Measurements from ENCODE around the gene OR5B12.
"Not testable (repeated sequence)": the region's sequence is repeated elsewhere in the genome, so short reads cannot be mapped to it uniquely, and the experiment has no call there.

OR5B12 gene

DNA sequence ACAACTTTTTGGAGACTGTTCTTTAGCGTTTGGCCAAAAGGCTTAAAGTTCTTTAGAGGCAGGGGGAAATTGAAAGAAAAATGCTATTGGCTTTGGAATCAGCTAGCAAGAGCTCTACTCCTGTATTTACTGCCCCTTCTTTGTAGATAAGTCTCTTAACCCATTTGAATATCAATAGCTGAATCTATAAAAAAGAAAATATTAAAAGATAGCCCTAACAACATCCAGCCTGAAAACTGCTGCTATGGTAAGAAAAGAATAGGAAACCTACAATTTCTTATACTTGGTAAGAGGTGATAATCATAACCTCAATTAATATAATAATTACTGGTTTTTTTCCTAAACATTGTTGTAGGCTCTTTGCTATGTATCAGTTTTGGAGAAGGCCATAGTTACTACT lies at the start of gene OR5B12:
OR5B12 (minus strand) TSS at position 101 of the 400 bp plus-strand sequence. CDS start 2,085 bp downstream, outside the sequence.
- DNase-seq = no peak

DNA sequence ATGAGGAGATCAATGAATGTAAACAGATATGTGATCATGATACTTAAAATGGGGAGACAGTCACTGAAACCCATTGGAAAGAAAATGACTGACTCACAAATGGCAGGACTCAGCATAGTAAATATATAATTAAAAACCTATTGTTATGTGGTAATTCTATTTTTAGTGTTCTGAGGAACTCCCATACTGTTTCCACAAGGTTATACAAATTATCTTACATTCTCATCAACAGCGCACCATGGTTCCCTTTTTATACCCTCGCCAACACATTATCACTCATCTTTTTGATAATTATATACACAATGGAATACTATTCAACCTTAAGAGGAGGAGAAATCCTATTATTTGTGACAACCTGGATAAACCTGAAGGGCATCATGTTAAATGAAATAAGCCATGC lies 48.8 kb upstream of the OR5B12 start:
- no peak for DNase-seq

DNA sequence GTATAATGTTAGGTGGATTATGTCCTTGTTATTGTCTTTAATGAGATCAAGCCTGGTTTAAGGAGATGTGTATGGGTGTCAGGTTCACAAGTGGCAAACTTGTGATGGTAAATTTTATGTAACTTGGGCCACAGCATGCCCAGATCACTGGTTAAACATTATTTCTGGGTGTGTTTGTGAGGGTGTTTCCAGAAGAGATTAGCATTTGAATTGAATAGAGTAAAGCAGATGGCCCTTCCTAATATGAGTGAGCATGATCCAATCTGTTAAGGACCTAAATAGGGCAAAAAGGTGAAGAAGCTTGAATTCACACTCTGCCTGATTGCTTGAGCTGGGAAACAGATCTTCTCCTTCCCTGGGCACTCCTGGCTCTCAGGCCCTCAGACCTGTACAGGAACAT lies 45.1 kb upstream of the OR5B12 start:
- no peak for DNase-seq

DNA sequence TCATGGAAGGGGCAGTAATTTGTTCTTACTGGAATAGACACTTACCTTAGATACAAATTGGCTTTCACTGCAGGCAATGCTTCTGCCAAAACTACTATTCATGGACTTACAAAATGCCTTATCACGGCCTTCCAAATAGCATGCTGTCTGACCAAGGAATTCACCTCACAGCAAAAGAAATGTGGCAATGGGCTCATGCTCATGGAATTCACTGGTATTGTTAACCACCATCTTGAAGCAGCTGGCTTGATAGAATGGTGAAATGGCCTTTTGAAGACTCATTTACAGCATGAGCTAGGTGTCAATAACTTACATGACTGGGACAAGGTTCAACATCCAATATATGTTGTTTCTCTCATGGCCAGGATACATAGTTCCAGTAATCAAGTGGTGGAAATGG lies 43.9 kb upstream of the OR5B12 start:
- no peak for DNase-seq

DNA sequence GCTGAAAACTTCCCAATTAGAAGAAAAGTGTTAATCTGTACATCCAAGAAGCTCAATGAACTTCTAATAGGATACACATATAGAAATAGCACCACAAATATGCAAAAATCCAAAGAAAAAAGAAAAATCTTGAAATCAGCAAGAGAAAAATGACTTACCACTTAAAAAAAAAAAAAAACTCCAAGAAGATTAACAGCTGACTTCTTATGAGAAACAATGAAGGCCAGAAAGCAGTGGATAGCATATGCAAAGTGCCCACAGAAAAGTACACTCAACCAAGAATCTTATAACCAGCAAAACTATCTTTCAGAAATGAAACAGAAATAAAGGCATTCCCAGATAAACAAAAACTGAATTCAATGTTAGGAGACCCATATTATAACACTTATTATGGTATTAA lies 29.9 kb upstream of the OR5B12 start:
- no peak for DNase-seq

DNA sequence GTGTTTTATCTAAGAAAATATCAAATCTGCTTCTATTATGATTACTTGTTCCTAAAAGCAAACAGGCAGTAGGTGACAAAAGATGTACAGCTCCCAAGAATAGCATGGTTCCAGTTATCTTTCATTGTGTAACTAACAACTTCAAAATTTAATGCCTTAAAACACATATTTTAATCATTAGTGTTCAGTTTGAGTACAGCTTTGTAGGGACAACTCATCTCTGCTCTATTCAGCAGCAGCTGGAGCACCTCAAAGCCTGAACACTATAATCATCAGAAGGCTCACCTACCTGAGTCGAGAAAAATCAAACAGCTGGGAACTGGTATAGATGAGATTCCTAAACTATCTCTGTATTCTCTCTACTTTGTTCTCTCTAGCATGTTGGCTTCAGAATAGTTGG lies 24.3 kb upstream of the OR5B12 start:
- DNase-seq = no peak

DNA sequence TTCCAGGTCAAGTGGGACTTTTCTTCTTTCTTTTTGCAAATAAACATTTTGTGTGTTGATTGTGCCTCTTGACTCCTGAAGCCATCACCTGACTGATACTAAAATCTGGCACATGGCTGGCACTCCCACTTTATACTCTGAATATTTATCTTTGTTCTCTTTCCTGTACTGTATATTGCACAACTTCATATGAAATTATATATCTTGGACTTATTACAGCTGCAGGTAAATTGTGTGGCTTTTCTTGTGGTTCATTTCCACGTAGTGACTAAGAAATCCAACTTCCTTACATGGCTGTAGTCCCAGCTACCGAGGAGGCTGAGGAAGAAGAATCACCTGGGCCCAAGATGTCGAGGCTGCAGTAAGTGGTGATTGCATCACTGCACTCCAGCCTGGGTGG lies 23.7 kb upstream of the OR5B12 start:
- DNase-seq = no peak

DNA sequence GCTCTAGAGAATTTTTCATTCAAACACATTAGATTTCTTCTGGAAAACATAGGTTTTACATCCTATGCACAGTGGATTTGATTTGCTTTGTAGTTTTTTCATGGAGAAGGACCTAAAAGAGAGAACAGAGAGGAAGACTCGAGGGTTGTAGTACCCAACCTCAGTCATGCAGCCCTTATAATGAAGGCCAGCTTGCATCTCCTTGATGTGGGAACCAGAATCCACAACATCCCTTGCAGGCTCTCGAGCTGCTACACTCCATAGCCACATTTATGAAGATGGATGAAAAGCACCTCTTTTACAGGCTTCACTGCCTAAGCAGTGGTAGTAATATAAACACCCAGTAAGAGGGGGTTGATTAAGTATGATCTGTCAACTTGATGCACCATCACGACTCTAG lies 9.5 kb upstream of the OR5B12 start:
- no peak for DNase-seq

DNA sequence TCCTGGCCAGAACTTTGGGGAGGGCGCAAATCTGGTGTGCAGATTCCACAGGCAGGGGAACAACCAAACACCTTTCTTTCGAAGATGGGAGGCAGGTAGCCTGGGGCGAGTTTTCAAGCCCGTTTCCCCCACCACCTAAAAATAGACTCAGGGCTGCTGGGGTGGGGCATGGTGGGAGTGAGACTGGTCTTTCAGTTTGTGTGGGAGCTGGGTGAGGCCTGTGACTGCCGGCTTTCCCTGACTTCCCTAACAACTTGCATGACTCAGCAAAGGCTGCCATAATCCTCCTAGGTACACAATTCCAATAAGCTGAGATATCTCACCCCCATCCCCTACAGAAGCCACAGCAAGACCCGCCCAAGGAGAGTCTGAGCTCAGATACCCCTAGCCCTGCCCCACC lies 4.3 kb upstream of the OR5B12 start:
- DNase-seq = no peak

DNA sequence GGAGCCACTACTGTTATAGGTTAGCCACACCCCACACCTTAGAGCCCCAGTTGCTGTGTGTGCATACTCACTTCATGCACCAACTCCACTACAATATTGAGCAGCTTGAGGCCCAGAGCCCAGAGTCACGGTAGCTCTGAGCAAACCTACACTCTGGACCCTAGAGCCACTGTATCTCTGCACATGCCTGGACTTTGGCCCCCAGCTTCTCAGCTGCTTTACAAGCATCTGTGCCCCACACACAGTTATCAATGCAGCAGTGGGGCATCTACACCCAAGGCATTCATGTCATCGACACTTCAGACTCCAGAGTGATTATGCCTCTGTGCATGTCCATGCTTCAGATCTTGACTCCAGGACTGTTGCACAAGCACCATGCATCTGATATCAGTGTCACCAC lies 2.3 kb upstream of the OR5B12 start:
- no peak for DNase-seq

DNA sequence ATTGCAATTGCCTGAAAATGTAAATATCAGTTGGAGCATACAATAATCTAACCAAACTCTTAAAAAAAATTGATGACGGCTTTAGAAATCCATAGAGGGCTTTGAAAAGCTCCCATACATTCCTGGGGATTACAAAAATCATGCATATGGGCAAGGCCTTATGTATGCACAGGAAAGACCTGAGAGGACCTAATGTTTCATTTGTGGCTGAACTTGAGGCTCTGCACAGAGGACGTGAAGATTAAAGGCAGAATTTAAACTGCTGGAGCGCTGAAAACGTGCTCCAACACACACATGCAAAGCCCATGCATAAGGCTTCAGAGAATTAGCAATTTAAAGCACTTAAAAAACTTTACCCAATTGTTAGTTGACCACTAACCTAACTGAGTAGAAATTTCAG lies 3.5 kb downstream of the OR5B12 start:
- DNase-seq = no peak

DNA sequence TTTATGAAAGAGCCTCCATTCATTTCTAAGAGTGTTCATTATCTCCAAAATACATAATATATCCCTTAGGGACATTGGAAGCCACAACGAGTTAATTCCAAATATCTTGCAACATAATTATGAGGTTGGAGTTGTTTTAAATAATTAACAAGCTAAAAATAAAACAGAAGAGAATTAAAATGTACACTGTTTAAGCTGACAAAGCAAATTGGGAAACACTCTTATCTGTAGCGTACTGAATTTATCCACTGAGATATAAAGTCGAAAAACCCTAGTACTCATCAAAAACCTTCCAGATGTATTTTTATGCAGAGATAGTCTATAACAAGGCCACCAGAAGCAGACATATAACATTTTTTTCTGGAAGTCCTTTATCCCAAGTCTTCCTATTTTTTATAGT lies 7.8 kb downstream of the OR5B12 start:
- no peak for DNase-seq

DNA sequence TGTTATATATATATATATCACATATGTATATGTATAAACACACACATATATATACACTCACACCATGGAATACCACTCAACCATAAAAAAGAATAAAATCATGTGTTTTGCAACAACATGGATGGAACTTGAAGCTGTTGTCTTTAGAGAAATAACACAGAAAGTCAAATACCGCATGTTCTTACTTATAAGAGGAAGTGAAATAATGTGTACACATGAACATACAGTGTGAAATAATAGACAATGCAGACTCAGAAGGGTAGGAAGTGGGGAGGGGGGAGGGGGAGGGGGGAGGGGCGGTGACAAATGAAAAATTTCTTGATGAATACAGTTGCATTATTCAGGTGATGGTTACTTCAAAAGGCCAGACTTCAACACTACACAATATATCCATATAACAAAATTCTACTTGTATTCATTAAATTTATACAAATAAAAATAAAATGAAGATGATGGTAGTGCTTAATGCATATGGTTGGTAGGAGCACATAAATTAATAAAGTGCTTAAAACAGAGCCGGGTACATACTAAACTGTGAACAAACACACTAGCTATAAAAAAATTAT lies 8.3 kb downstream of the OR5B12 start:
- no peak for DNase-seq

DNA sequence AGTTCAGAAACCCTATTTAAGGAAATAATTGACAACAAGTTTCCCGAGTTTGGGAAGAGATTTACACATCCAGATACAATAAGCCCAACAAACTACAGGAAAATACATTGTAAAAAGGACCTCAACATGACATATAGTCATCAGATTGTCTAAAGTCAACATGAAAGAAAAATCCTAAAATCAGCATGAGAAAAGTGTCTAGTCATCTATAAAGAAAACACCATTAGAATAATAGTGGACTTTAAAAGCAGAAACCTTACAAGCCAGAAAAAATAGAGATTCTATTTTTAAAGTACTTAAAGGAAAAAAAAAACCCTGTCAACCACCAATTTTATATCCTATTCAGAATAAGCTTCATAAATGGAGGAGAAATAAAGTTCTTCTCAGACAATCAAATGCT lies 12.8 kb downstream of the OR5B12 start:
- no peak for DNase-seq

DNA sequence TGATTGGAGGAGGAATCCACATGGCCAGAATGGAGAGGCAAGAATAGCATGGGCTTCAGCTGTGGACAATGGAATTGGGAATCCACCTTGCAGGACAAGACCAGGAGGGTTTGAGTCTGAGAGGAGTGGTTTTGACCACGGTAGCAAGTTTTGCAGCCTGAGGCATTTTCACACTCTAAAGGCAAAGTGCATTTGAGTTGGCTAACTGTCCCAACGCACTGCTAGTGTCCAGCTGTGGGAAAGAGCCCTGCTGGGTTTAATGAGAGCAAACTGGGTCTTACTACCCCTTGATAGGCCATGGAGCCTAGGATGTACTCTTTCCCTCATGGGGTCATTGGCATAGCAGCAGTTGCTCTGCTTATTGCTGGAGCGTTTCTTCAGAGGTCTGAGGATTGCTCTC lies 14.0 kb downstream of the OR5B12 start, which contains the start of gene OR5B2:
OR5B2 (minus strand) TSS at position 101 of the 400 bp plus-strand sequence. CDS start 4,860 bp downstream, outside the sequence.
- no peak for DNase-seq

DNA sequence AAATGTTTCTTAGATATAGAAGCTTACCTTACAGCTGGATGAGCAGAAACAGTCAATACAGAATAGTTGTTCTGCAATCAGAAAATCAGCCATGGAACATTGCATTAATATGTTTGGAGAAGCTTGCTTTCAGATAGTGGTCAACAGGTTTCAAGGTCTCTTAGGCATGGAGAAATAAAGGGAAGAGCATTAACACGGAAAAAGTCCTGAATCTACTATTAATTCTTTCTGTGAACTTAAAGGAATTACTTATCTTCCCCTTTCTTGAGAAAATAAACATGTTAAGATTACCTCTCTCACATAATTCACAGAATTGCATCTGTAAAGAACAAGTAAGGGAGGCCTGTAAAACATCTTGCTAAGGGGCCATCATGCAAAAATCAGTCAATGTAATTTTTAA lies 35.3 kb downstream of the OR5B12 start, which contains the start of gene OR5B3:
OR5B3 (minus strand) TSS at position 101 of the 400 bp plus-strand sequence. CDS start 3,465 bp downstream, outside the sequence.
- no peak for DNase-seq

DNA sequence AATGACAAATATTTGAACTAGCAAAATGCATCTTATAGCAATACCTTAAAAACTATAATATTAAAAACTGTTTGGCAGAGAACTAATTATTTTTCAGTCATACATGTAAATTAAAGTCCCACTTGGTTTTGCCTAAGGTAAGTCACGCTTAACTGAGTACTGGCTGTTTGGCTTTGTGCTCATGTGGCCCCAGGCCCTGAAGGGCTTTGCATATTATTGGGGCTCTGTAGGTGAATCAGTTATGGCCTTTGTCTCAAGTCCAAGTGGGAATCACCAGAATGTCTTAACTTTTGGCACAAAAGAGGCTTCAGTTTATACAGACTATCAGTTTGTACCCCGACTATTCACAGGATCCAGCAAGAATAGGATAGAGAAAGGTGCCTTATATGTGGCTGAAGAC lies 42.4 kb downstream of the OR5B12 start:
- not testable (repeated sequence) for DNase-seq

DNA sequence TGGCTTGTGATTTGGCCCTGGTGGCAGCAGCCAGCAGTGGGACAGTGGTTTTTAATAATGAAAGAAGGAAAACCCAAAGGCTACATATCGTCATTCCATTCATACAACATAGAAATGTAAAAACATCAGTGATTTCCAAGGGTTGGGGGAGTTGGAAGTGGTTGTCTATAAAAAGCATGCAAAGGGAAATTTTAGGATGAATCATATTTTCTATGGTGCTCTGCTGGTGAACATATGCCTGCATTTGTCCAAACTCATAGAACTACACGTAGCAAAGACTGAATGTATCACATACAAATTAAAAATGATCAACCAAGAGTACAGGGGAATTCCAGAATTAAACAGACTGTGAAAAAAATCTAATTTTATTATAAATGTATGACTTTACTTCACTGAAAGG lies 46.5 kb downstream of the OR5B12 start:
- DNase-seq = no peak

DNA sequence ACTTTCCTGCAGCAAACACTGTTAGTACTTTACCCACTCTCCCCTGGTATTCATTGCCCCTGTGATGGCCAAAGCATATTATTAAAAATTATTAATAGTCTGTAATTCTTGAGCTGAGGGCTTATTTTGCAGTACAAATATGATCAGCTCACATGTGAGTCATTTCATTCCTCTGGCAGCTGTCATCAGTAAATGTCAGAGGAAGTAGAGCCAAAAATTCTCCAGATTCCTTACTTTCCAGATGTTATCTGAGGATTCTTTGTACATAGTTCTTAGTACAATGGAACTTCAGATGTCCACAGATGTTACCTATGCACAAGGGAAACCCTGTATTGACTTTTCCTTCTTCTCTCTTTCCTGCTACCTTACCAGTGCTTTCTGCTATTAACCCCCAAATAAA lies 47.8 kb downstream of the OR5B12 start:
- DNase-seq = no peak

DNA sequence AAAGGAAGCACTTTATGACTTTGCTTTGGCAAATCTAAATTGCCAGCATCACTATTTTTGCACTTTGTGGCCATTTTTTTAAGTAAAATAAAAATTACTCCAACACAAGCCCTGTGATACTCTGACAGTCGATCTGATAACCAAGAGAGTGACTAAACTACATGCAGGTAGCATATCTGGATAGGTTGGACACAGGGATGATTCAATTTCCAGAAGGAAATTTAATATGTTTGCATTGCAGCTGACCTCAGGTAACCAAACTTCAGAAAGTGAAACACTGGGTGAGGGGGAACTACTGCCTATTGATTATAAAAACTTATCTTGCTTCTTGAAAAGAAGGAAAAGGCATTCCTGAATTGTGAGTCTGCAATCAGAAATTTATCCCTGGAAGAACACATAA lies 49.3 kb downstream of the OR5B12 start:
- DNase-seq = no peak

DNA sequence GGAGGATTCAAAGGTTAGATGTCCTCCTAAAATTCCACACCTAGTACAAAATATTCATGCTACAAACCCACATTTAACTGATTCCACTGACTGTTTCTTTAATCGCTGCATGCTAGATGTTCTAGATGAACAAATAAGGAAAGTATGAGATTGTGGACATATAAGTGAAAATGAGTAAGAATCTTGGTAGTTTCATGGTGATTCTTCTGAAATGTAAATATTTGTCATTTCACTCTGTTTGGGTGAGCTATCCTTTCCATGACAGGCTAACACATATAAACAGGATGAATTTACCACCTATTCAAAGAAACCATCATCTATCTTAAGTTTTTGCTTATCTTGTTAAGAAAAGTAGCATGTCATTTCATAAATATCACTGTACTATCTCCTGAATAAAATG lies 50.2 kb downstream of the OR5B12 start:
- DNase-seq = no peak

DNA sequence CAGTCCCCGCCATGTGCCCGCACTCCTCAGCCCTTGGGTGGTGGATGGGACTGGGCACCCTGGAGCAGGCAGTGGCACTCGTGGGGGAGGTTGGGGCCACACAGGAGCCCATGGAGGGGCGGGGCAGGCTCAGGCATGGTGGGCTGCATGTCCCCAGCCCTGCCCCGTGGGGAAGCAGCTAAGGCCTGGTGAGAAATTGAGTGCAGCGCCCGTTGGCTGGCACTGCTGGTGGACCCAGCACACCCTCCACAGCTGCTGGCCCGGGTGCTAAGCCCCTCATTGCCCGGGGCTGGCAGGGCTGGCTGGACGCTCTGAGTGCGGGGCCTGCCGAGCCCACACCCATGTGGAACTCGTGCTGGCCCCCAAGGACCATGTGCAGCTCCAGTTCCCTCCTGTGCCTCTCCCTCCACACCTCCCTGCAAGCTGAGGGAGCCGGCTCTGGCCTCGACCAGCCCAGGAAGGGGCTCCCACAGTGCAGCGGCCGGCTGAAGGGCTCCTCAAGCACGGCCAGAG lies 51.4 kb downstream of the OR5B12 start:
- no peak for DNase-seq

Data from activated T-cell treated with anti-CD3 and anti-CD28 coated beads for 4 hours (primary cell).